Loucy (cell line): ENCODE measurements around the gene TAF4.

Experiments
- H2AFZ ChIP-seq: fragments of 200-600 bp; sonication (generic); 2 replicates; pipeline ENCODE4 v1.6.0; 2016; ENCODE audit warnings: antibody characterized with exemption, mild to moderate bottlenecking, low read length, moderate library complexity
- H3F3A ChIP-seq: fragments of 200-600 bp; 2 replicates; pipeline ENCODE4 v1.6.0; 2016; ENCODE audit warnings: antibody characterized with exemption, low read depth, mild to moderate bottlenecking
- H3K27me3 ChIP-seq: fragments of 200-600 bp; sonication (generic); 2 replicates; pipeline ENCODE4 v1.6.1; 2014; ENCODE audit warnings: low read length, mild to moderate bottlenecking; ENCODE audit not compliant: insufficient read depth, poor library complexity, severe bottlenecking
- H3K36me3 ChIP-seq: fragments of 200-600 bp; sonication (generic); 2 replicates; pipeline ENCODE4 v1.6.1; 2016; ENCODE audit warnings: low read length; ENCODE audit not compliant: insufficient read depth
- H3K4me1 ChIP-seq: fragments of 200-600 bp; sonication (generic); 2 replicates; pipeline ENCODE4 v1.5.1; 2014; ENCODE audit warnings: low read length, mild to moderate bottlenecking; ENCODE audit not compliant: insufficient read depth, poor library complexity, severe bottlenecking
- H3K4me2 ChIP-seq: fragments of 200-600 bp; sonication (generic); 2 replicates; pipeline ENCODE4 v1.6.0; 2014; ENCODE audit warnings: antibody characterized with exemption, low read length, low read depth, mild to moderate bottlenecking; ENCODE audit not compliant: poor library complexity, severe bottlenecking
- H3K4me3 ChIP-seq: fragments of 200-600 bp; sonication (generic); 2 replicates; pipeline ENCODE4 v1.5.1; 2014; ENCODE audit warnings: low read length, mild to moderate bottlenecking, mixed read lengths; ENCODE audit not compliant: poor library complexity, severe bottlenecking
- H3K79me2 ChIP-seq: fragments of 200-600 bp; sonication (generic); 2 replicates; pipeline ENCODE4 v1.6.1; 2014; ENCODE audit warnings: low read length; ENCODE audit not compliant: insufficient read depth
- H3K9ac ChIP-seq: fragments of 200-600 bp; sonication (generic); 2 replicates; pipeline ENCODE4 v1.6.0; 2014; ENCODE audit warnings: mild to moderate bottlenecking, low read depth, low read length, moderate library complexity; ENCODE audit not compliant: poor library complexity, severe bottlenecking
- H3K9me2 ChIP-seq: fragments of 200-600 bp; sonication (generic); replicated peaks from 2 replicates; pipeline ENCODE4 v1.6.1; 2016; ENCODE audit warnings: low read depth, low read length, mixed read lengths
- H3K9me3 ChIP-seq: fragments of 200-600 bp; sonication (generic); 2 replicates; pipeline ENCODE4 v1.6.1; 2014; ENCODE audit warnings: mild to moderate bottlenecking, antibody characterized with exemption, low read length, low read depth; ENCODE audit not compliant: insufficient read depth
- H4K20me1 ChIP-seq: fragments of 200-600 bp; sonication (generic); 2 replicates; pipeline ENCODE4 v1.6.0; 2014; ENCODE audit warnings: antibody characterized with exemption, low read length, mild to moderate bottlenecking; ENCODE audit not compliant: insufficient read depth, poor library complexity, severe bottlenecking
- CTCF ChIP-seq: fragments of 200-600 bp; sonication (generic); conservative IDR thresholded peaks from 2 replicates; pipeline ENCODE4 v1.5.1; 2014; ENCODE audit warnings: mild to moderate bottlenecking, antibody characterized with exemption, low read length
- EZH2phosphoT487 ChIP-seq: fragments of 200-600 bp; IDR thresholded peaks from 2 replicates; pipeline ENCODE4 v1.6.1; 2018; ENCODE audit warnings: antibody characterized with exemption, mild to moderate bottlenecking, moderate library complexity, borderline replicate concordance

Gene TAF4

GRCh38 chr20:61976263-61976643 is 89.4 kb downstream of the TAF4 start:
- Histone ChIP-seq H3F3A (no peaks in the 10 kb centered on the region), H3K9me3 (no peaks in the 10 kb centered on the region), H3K4me3 (no peak overlapping the region), H3K27me3 (no peaks in the 10 kb centered on the region), H3K4me2 (no peak overlapping the region), H3K9ac (no peak overlapping the region), H4K20me1 (peaks cover 3% of the 10 kb centered on the region), H2AFZ (no peak overlapping the region), H3K36me3 (peaks cover 53% of the 10 kb centered on the region), H3K4me1 (no peaks in the 10 kb centered on the region), H3K9me2 (no peaks in the 10 kb centered on the region), H3K79me2 (no peaks in the 10 kb centered on the region)
- TF ChIP-seq EZH2phosphoT487: no peak
- TF ChIP-seq CTCF: no peak

GRCh38 chr20:61975407-61976129 is 90.1 kb downstream of the TAF4 start:
- no peak overlapping the region for H2AFZ ChIP-seq
- no peak overlapping the region for H3K4me2 ChIP-seq
- peaks cover 53% of the 10 kb centered on the region for H3K36me3 ChIP-seq
- no peaks in the 10 kb centered on the region for H3K9me2 ChIP-seq
- H3K9me3 ChIP-seq: no peaks in the 10 kb centered on the region
- H3K27me3 ChIP-seq: no peaks in the 10 kb centered on the region
- H3F3A ChIP-seq: no peaks in the 10 kb centered on the region
- no peak for TF ChIP-seq EZH2phosphoT487
- no peaks in the 10 kb centered on the region for H3K4me1 ChIP-seq
- no peak overlapping the region for H3K4me3 ChIP-seq
- no peak overlapping the region for H3K9ac ChIP-seq
- H3K79me2 ChIP-seq: no peaks in the 10 kb centered on the region
- H4K20me1 ChIP-seq: peaks cover 3% of the 10 kb centered on the region

- H3K27me3 ChIP-seq: no peaks in the 10 kb centered on the region
- H3K9ac ChIP-seq: no peak overlapping the region
- H2AFZ ChIP-seq: no peak overlapping the region
- no peak overlapping the region for H3K4me2 ChIP-seq
- no peaks in the 10 kb centered on the region for H3K9me3 ChIP-seq
- no peak overlapping the region for H3K4me3 ChIP-seq
- peaks cover 53% of the 10 kb centered on the region for H3K36me3 ChIP-seq
- no peaks in the 10 kb centered on the region for H3F3A ChIP-seq
- peaks cover 3% of the 10 kb centered on the region for H4K20me1 ChIP-seq
- TF ChIP-seq CTCF: no peak
- no peak for TF ChIP-seq EZH2phosphoT487
- no peaks in the 10 kb centered on the region for H3K4me1 ChIP-seq
- no peaks in the 10 kb centered on the region for H3K9me2 ChIP-seq
- H3K79me2 ChIP-seq: no peaks in the 10 kb centered on the region
These were observed 91.4 kb downstream of the TAF4 start for GRCh38 chr20:61974357-61974665.
